GM19043 (cell line): ENCODE data around the gene LRRC14B.

Source experiments
- ATAC-seq: cut with Tn5 transposase; IDR thresholded peaks from one replicate; pipeline ENCODE4 v1.9.1; 2021; ENCODE audit warnings: low read depth; ENCODE audit not compliant: unreplicated experiment

Gene LRRC14B

GRCh38 chr5:173392-174290, 17.7 kb upstream of the LRRC14B start:
- ATAC-seq, result no peak

GRCh38 chr5:174291-174600, 17.0 kb upstream of the LRRC14B start:
- no peak for ATAC-seq

GRCh38 chr5:174876-175465, 16.3 kb upstream of the LRRC14B start:
- no peak for ATAC-seq

DNA sequence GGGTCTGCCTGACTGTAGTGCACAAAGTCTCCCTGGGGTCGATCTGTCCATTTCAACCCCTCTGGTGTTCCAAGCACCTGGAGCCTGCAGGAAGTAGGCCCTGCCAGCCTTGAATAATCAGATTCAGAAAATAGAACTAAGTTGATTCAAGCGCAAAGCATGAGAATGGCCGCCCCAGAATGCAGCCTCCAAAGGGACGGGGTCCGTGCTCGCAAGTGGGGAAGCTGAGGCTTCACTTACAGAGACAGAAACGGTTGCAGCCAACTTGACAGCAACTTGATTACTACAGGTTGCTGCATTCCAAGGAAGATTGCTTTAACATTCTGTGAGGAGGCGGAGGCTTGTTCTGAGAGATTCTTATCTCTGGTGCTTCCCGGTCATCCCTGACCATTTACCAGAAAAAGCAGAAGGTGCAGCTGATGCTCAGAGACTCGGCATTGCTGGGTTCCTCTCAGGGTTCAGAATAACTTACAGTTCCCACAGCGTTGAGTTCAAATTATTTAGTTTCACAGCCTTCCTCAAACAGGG, 14.9 kb upstream of the LRRC14B start:
- no peak for ATAC-seq

DNA sequence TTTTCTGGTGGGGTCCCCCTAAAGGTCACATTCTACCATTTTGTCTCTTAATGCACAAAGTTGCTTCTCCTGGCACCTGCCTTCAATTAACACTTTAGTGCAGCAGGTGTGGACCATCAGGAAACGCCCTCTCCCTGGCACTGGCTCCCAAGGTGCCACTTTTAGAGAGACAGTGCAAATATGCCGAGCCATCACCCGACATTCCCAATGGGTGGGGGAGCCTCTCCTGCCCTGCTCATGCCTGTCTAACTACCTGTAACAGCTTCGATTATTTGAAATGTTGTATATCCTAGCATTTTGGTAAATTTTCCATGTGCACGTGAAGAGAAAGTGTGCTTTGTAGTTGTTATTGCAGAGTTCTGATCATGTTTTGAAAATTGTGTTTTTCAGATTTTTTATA, 13.2 kb upstream of the LRRC14B start:
- ATAC-seq, result no peak

DNA sequence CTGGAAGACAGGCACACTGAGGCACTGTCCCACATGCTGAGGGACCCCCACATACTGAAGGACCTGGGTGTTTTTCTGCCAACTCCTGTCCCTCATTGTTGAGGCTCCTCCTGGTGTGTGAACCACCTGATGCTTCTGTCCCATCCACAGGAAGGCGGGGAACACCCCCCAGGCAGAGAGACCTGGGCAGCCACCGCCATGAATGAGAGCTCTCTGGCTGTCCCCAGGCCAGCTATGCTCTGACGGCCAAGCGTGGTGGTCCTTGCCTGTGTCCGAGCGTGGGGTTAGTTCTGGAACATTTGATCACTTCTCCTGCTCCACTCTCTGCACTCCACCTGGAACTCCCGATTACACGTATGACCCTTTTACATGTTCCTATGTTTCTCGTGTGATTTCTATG, 11.9 kb upstream of the LRRC14B start:
- no peak for ATAC-seq

GRCh38 chr5:180286-180918, 10.9 kb upstream of the LRRC14B start:
- ATAC-seq, result no peak

DNA sequence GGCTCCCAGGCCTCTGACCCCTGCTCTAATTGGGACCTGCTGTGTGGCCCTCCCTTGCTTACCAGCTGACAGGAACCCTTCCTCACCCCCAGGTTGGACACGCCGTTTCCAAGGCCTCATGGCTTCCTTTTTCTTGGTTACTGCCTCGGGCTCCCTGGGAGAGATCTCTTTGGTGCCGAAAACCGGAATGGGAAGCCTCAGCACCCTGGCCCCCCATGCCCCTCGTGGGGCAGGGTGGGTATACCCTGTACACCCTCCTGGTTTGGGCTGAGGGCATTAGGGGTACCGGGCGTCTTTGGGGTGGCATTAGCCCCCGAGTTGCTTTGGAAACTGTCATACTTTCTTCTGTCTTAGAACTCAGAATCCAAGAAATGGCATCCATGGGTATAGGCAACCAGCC, 10.1 kb upstream of the LRRC14B start:
- ATAC-seq, result no peak

- ATAC-seq, result no peak
Observed at GRCh38 chr5:181566-181965, 9.7 kb upstream of the LRRC14B start.

- no peak for ATAC-seq
Observed at GRCh38 chr5:182126-182525, 9.2 kb upstream of the LRRC14B start.

- ATAC-seq, result no peak
Observed at GRCh38 chr5:184471-184870, 6.8 kb upstream of the LRRC14B start.

- no peak for ATAC-seq
Observed at GRCh38 chr5:185095-186070, 5.9 kb upstream of the LRRC14B start.

DNA sequence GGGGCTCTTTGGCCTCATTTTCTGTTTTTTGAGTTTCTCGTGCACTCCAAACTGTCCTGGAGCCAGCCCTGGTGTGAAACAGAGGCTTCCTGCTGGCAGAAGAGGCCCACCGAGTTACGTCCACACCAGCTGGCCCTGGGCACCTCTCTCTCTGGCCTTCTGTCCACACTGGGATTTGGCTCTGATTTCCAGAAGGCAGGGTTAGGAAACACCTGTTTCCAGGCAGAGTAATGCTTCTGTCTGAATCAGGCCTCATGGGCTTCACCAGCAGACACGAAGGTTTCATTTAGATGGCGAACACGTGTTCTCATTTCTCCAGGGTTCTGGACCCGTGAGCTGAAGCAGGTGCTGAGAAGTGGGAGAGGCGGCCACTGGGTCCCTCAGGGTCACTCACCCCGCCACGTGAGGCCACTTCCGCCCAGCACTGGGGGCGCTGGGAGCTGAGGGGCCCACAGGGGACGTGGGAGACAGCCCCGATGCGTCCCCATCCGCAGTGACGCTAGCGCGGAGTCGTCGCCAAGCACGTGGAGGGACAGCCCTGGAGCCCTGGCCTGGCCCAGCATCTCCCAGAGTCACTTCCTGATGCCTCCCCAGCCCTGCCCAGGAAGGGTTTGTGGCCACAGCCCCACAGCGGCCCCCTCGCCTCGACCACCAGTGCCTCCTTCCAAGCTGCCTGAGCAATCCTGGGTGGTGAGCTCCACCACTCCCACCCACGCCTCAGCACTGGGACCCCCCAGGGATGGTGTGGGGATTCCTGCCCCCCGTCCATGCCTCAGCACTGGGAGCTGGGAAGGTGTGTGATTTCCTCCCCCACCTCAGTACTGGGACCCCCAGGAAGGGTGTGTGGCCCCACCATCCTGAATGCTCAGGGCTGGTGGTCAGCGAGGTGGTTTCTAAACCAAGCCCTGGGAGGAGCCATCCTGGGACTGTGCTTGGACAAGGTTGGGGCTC, 4.9 kb upstream of the LRRC14B start:
- no peak for ATAC-seq

DNA sequence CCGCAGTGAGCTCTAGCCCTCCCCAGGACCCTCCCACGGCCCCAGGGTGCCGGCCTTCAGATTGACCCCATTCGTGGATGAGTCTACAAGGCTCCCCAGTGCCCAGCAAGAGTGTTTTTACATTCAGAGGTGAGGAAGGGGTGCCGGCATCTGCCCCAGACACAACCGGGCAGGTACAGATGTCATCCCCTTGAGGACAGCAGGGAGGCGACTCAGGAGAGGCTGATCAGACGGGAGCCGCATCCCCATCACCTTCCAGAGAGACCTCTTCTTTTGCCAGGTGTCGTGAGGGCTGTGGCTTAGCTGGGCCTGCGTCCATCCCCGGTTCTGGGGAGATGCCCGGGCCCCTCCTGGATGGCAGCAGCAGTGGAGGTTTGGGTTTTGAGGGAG, 4.3 kb upstream of the LRRC14B start:
- no peak for ATAC-seq

DNA sequence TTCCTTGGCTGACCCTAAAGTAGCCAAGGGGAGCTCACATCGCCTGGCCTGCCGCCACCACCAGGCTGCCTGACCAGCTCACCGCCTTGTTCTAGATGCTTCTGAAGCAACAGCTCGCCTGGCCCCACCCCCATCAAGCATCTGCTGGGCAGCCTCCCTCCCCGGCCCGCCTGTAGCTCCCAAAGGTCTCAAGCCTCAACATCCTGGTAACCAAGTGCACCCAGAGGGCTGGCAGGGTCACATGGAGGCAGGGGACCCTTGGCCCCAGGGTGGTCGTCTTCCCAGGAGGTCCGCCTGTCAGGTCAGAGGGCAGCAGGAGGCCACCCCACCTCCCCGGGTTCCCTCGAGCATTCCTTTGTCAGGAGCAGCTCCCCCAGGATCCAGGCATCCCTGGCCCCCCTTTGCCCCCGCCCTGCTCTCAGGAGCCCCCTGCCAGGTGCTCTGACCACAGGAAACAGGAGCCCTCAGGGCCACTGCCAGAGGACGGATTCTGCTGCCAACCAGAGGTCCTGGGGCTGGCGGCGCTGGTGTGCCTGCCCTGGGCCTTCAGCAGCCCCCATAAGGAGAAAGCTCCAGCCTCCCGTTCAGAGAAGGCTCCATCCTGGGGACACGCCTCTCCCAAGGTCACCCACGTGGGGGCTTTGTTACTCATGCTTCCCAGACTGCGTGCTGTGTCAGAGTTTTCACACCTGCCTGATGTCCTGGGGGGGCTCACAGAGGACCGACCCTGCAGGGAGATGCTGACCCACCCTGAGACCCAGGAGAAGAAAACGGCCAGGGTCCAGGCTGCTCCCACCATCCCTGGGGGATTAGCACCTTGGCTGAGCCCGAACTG, 3.5 kb upstream of the LRRC14B start:
- ATAC-seq, result no peak

GRCh38 chr5:188488-189481, 2.5 kb upstream of the LRRC14B start:
- peak; percentile 73 for ATAC-seq

- ATAC-seq, result no peak
Observed at GRCh38 chr5:189486-189885, 1.8 kb upstream of the LRRC14B start.
